Loucy (cell line): ENCODE data around the gene SCAPER.

Experiments
- H2AFZ ChIP-seq: fragments of 200-600 bp; sonication (generic); 2 replicates; pipeline ENCODE4 v1.6.0; 2016; ENCODE audit warnings: antibody characterized with exemption, mild to moderate bottlenecking, low read length, moderate library complexity
- H3F3A ChIP-seq: fragments of 200-600 bp; 2 replicates; pipeline ENCODE4 v1.6.0; 2016; ENCODE audit warnings: antibody characterized with exemption, low read depth, mild to moderate bottlenecking
- H3K27me3 ChIP-seq: fragments of 200-600 bp; sonication (generic); 2 replicates; pipeline ENCODE4 v1.6.1; 2014; ENCODE audit warnings: low read length, mild to moderate bottlenecking; ENCODE audit not compliant: insufficient read depth, poor library complexity, severe bottlenecking
- H3K36me3 ChIP-seq: fragments of 200-600 bp; sonication (generic); 2 replicates; pipeline ENCODE4 v1.6.1; 2016; ENCODE audit warnings: low read length; ENCODE audit not compliant: insufficient read depth
- H3K4me1 ChIP-seq: fragments of 200-600 bp; sonication (generic); 2 replicates; pipeline ENCODE4 v1.5.1; 2014; ENCODE audit warnings: low read length, mild to moderate bottlenecking; ENCODE audit not compliant: insufficient read depth, poor library complexity, severe bottlenecking
- H3K4me2 ChIP-seq: fragments of 200-600 bp; sonication (generic); 2 replicates; pipeline ENCODE4 v1.6.0; 2014; ENCODE audit warnings: antibody characterized with exemption, low read length, low read depth, mild to moderate bottlenecking; ENCODE audit not compliant: poor library complexity, severe bottlenecking
- H3K4me3 ChIP-seq: fragments of 200-600 bp; sonication (generic); 2 replicates; pipeline ENCODE4 v1.5.1; 2014; ENCODE audit warnings: low read length, mild to moderate bottlenecking, mixed read lengths; ENCODE audit not compliant: poor library complexity, severe bottlenecking
- H3K79me2 ChIP-seq: fragments of 200-600 bp; sonication (generic); 2 replicates; pipeline ENCODE4 v1.6.1; 2014; ENCODE audit warnings: low read length; ENCODE audit not compliant: insufficient read depth
- H3K9ac ChIP-seq: fragments of 200-600 bp; sonication (generic); 2 replicates; pipeline ENCODE4 v1.6.0; 2014; ENCODE audit warnings: mild to moderate bottlenecking, low read depth, low read length, moderate library complexity; ENCODE audit not compliant: poor library complexity, severe bottlenecking
- H3K9me2 ChIP-seq: fragments of 200-600 bp; sonication (generic); replicated peaks from 2 replicates; pipeline ENCODE4 v1.6.1; 2016; ENCODE audit warnings: low read depth, low read length, mixed read lengths
- H3K9me3 ChIP-seq: fragments of 200-600 bp; sonication (generic); 2 replicates; pipeline ENCODE4 v1.6.1; 2014; ENCODE audit warnings: mild to moderate bottlenecking, antibody characterized with exemption, low read length, low read depth; ENCODE audit not compliant: insufficient read depth
- H4K20me1 ChIP-seq: fragments of 200-600 bp; sonication (generic); 2 replicates; pipeline ENCODE4 v1.6.0; 2014; ENCODE audit warnings: antibody characterized with exemption, low read length, mild to moderate bottlenecking; ENCODE audit not compliant: insufficient read depth, poor library complexity, severe bottlenecking
- CTCF ChIP-seq: fragments of 200-600 bp; sonication (generic); conservative IDR thresholded peaks from 2 replicates; pipeline ENCODE4 v1.5.1; 2014; ENCODE audit warnings: mild to moderate bottlenecking, antibody characterized with exemption, low read length
- EZH2phosphoT487 ChIP-seq: fragments of 200-600 bp; IDR thresholded peaks from 2 replicates; pipeline ENCODE4 v1.6.1; 2018; ENCODE audit warnings: antibody characterized with exemption, mild to moderate bottlenecking, moderate library complexity, borderline replicate concordance

SCAPER gene

GRCh38 chr15:76776969-76777368 lies 128.2 kb downstream of the SCAPER start:
- no peaks in the 10 kb centered on the region for H4K20me1 ChIP-seq
- no peak overlapping the region for H3K9ac ChIP-seq
- H3K9me3 ChIP-seq = peaks cover 11% of the 10 kb centered on the region; the same call in 1 of the 2 replicates
- no peaks in the 10 kb centered on the region for H3K4me1 ChIP-seq
- H3K4me2 ChIP-seq = no peak overlapping the region
- H3K79me2 ChIP-seq = no peaks in the 10 kb centered on the region
- no peak overlapping the region for H3K4me3 ChIP-seq
- no peaks in the 10 kb centered on the region for H3F3A ChIP-seq
- no peaks in the 10 kb centered on the region for H3K9me2 ChIP-seq
- no peak overlapping the region for H2AFZ ChIP-seq
- no peaks in the 10 kb centered on the region for H3K27me3 ChIP-seq
- TF ChIP-seq CTCF = no peak
- TF ChIP-seq EZH2phosphoT487 = no peak
- no peaks in the 10 kb centered on the region; the same call in 1 of the 2 replicates for H3K36me3 ChIP-seq

DNA sequence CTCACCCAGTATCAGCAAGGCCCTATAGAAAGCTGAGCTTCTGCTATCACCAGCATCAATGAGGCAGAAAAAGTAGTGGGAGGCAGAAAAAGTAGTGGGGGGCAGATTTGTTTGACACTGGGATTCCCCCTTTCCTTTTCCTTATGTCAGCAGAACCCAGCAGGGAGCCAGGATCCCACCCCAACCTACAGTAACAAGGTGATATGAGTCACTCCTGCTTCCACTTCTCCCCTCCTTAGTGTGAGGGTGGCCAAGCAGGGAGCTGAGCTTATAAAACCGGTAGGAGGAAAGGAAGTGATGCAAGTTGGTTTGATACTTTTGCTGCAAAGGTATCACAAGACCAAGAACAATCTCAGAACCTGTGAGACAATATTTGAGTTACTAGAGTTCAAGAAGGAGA lies 128.7 kb downstream of the SCAPER start:
- peaks cover 11% of the 10 kb centered on the region; the same call in 1 of the 2 replicates for H3K9me3 ChIP-seq
- no peaks in the 10 kb centered on the region for H3F3A ChIP-seq
- no peaks in the 10 kb centered on the region for H3K4me1 ChIP-seq
- H3K9ac ChIP-seq = no peak overlapping the region
- no peaks in the 10 kb centered on the region for H3K79me2 ChIP-seq
- H3K27me3 ChIP-seq = no peaks in the 10 kb centered on the region
- TF ChIP-seq CTCF (no peak), EZH2phosphoT487 (no peak)
- no peak overlapping the region for H3K4me2 ChIP-seq
- no peaks in the 10 kb centered on the region; the same call in 1 of the 2 replicates for H3K36me3 ChIP-seq
- H3K4me3 ChIP-seq = no peak overlapping the region
- H3K9me2 ChIP-seq = no peaks in the 10 kb centered on the region
- H4K20me1 ChIP-seq = no peaks in the 10 kb centered on the region
- H2AFZ ChIP-seq = no peak overlapping the region

DNA sequence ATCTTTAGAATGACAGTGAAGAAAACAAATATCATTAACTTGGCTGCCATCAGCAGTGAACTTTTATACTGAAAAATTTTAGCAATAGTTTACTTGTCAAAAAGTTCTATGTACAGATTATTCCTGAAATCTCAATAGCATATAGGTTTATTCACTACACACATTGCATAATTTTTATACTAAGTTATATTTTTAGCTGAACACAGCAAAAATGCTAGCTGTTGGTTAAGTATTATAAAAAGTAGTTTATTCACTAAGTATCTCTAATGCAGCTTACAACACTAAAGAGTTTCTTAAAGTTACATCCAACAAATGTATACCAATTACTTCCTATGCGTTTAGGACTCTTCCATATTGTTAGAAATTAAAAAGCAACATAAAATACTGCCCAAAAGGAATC lies 131.9 kb downstream of the SCAPER start:
- Histone ChIP-seq H3K9ac (no peak overlapping the region), H3K4me2 (no peak overlapping the region), H2AFZ (no peak overlapping the region), H3K4me3 (no peak overlapping the region), H3K79me2 (no peaks in the 10 kb centered on the region), H4K20me1 (no peaks in the 10 kb centered on the region), H3K36me3 (no peaks in the 10 kb centered on the region; the same call in 1 of the 2 replicates), H3K9me2 (no peaks in the 10 kb centered on the region), H3K4me1 (no peaks in the 10 kb centered on the region), H3K9me3 (peaks cover 11% of the 10 kb centered on the region; the same call in 1 of the 2 replicates), H3F3A (no peaks in the 10 kb centered on the region), H3K27me3 (no peaks in the 10 kb centered on the region)
- TF ChIP-seq EZH2phosphoT487 = no peak
- no peak for TF ChIP-seq CTCF
